ENCODE results near the gene TPCN1.

The TPCN1 gene

GRCh38 chr12:113263431-113263963 lies 42.2 kb downstream of the TPCN1 start:
- DNase-seq, result no peak

GRCh38 chr12:113266106-113266895 lies 45.0 kb downstream of the TPCN1 start:
- DNase-seq, result no peak

GRCh38 chr12:113267621-113268020 lies 46.4 kb downstream of the TPCN1 start:
- no peak for DNase-seq

- no peak for DNase-seq
Observed at GRCh38 chr12:113268136-113268535, 46.9 kb downstream of the TPCN1 start.

- no peak for DNase-seq
Observed at GRCh38 chr12:113268621-113269020, 47.4 kb downstream of the TPCN1 start.

DNA sequence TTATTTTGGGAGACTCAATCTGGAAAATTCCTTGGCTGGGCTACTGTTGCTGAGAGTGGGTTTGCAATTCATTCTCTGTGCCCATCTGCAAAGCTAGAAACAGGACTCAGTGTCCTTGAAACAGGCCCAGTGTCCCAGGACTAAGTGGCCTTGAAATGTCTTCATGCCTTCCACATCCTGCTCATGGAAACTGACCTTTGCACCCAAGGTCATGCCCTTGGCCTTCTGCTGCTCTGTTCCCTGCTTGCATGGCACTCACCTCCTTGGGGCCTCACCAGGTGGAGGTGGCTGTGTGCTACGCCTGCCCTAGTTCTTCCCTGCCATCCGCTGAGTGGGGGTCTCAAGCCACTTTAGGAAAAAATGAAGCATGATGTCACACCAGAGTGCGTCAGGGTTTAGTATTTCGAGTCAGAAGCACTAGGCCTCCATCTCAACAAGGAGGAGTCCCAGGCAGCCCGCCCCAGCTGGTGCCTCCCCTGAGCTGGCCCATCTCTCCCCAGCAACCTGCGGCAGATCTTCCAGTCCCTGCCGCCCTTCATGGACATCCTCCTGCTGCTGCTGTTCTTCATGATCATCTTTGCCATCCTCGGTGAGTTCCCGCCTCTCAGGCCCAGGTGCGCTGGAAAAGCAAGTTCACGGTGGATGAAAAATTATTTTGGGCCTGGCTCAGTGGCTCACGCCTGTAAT lies 48.1 kb downstream of the TPCN1 start:
- DNase-seq, result no peak

DNA sequence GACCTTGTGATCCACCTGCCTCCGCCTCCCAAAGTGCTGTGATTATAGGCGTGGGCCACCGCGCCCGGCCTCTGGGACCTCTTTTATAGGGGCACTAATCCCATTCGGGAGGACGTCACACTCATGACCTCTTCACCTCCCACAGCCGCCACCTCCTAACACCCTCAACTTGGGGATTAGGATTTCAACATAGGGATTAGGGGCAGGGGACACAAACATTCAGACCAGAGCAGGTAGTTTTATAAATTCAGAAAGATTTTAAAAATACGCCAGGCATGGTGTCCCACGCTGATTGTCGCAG lies 49.4 kb downstream of the TPCN1 start:
- no peak for DNase-seq

DNA sequence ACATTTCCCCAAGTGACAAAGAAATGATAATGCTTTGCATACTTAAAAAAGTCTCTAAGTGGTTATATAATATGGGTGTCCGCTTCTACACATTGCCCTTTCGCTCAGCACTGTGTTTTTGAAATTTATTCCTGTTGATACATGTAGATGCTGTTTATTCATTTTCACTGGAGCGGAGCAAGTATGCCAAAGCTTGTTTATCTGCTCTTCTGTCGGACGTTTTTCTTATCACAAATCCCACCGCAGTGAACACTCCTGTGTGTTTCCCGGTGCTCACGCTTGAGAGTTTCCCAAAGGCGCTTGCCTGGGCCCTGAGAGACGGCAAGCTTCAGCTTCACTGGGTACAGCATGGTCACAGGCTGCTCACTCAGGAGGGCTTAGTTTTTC lies 50.2 kb downstream of the TPCN1 start:
- DNase-seq, result no peak

GRCh38 chr12:113271853-113272561 lies 50.7 kb downstream of the TPCN1 start:
- peak; percentile 51 for DNase-seq

DNA sequence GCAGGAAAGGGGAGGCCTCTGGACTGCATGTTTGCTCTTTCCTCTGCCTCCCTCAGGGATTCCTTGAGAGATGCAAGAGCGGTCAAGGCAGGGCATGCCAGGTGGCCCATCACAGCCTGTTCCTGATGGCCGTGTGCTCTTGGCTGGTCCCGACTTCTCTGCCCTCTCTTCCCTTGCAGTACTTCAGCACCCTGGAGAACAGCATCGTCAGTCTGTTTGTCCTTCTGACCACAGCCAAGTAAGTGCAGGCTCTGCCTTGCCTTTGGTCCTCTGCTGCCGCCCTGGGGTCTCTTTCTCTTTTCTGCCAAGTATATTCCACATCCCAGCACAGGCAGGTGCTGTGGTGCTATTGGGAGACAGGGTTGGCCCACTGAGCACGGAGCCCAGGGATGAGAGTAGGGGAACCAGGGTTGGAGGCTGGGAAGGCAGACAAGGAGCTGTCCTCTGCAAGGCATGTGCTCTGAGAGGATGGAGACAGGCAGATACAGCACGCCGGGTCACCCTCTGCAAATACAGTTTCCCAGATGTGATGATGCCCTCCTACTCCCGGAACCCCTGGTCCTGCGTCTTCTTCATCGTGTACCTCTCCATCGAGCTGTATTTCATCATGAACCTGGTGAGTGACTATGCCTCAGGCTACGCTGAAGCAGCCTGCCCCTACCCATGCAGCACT lies 51.9 kb downstream of the TPCN1 start:
- DNase-seq, result peak; percentile 24

GRCh38 chr12:113274848-113275247 lies 53.6 kb downstream of the TPCN1 start:
- DNase-seq, result no peak

DNA sequence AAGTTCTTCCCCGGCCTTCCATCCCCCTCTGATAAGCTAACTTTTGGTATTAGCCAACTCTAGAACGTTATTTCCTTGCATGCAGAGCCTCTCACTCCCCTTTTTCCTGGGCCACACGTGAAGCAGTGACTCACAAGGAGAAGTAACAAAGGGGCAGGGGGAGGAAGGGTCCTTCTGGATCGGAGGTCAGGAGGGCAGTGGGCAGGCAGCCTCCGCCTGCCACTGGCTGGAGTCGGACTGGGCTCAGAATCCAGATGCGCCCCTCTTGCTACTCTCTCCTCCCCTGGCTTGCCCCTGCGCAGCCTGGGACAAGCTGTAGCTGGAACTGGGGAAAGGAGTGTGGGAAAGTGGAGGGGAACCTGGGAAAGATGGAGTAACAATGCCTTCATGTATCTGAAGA lies 55.0 kb downstream of the TPCN1 start:
- DNase-seq, result peak; percentile 34

GRCh38 chr12:113276946-113277500 lies 55.8 kb downstream of the TPCN1 start:
- DNase-seq, result no peak

DNA sequence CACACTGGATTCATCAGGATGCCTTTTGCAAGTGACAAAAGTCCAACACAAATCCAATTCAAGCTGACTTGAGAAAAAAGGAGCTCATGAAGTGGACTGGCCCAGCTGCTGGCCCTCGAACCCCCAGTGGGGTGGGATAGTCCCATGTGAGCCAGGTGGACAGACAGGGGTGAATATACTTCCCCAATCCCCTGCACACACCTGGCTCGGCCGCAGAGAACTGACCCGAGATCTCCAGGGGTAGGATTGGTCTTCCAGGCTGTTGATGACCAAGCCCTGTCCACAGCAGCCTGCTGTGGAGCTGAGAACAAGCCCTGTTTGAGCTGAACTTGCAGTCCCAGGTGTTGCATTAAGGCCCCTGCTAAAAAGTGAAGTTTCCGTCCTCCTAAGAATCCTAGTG lies 56.2 kb downstream of the TPCN1 start:
- DNase-seq, result no peak

DNA sequence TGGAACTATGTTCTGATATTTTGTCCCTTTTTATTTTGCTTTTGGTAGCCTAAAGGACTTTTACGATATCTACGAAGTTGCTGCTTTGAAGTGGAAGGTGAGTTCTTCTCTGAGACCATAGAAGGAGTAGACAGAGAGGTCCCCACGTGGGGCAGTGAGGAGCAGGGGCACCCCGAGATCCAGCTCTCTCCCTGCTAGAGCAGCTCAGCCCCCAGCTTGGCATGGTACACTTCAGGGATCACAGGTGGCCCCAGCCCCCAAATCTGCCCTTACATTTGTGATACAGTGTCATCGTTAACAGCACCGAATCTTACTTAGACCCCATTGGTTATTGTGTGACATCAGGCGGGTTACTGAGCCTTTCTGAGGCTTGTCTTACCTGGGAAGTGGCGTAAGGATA lies 56.9 kb downstream of the TPCN1 start:
- DNase-seq, result no peak

GRCh38 chr12:113278633-113279032 lies 57.4 kb downstream of the TPCN1 start:
- DNase-seq, result no peak

DNA sequence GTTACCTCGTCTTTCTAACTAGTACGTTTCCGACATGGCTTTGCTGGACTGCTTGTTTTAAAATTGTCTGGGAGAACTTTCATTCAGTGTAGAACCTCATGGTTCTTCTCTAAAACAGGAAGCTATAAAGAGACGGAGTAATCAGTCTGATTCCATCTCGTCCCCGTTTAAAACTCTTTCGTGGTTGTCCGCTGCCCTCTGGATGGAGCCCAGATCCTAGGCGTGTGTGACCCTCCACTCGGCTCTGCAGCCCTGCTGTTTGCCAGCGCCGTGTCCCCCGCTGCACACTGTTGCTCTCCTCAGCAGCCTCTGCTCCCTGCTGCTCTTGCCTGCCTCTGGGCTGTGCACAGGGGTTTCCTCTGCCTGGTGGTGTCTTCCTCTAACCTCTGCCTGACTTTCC lies 63.5 kb downstream of the TPCN1 start:
- peak; percentile 61 for DNase-seq

DNA sequence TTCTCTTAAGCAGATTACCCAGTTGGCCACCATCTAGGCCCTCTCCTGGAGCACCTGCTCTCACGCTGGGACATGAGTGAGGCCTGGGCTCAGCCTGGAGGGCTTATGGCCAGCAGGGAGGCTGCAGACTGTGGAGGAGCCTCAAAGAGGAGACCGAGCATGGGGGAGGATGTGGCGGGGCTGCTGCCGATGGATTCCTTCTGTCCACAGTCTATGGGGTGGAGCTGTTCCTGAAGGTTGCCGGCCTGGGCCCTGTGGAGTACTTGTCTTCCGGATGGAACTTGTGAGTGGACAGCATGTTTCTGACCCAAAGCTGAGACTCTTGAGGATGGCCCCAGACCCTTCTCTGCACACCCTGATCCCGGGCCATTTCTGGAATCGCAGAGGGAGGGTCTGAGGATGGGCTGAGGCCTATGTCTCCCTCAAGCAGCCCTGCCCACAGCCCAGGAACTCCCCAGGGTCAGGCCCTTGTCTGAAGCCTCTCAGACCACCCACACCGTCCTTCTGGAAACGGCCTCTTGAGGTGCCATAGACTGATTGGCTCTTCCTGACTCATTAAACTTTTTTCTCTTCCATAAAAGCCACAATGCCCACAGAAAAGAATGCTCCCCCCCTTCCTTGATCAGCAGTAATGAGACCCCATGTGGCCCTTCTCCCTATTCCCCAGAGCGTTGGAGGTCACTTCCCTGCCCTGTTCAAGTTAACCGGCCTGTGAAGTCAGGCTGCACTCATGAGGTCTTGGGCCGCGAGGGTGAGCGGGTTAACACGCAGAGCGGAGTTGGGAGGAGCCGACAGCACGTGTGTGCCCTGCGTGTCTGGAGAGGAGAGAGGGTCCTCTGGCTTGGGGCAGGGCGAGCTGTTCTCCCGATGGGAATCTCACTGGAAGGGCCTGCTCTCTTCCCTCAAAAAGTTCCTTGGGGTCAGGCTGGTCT lies 64.7 kb downstream of the TPCN1 start:
- no peak for DNase-seq

GRCh38 chr12:113286712-113287111 lies 65.4 kb downstream of the TPCN1 start:
- no peak for DNase-seq

DNA sequence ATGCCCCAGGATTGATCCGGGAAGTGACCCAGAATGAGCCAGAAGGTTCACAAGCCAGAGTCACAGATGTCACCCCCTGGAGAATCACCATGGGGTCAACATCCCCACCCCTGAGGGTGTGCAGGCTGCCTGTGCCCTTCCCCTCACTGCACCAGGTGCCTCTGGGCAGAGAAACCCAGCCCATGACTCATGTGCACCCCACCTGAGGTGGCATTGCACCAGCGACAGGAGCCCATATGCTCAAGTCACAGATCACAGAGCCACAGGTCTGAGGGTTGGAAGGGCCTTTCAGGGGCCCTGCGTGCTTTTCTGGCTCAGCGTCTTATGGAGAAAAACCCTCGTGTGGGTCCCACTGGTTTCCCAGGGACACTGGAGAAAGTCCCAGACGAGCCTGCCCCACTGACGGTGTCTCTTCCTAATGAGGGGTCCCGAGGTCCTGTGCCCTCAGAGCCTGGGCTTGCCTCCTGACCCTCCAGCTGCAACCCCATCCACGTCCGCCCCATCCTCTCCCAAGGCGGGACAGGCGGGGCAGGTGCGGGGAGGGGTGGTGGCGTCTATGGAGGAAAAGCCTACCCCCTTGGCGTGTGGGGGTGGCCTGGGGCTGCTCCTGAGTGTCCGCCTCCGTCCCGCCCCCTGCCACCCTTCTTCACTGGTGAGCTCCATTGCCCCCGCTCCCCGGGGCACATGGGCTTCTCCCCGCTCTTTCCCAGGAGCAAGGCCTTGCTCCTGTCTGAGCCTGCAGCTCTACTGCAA lies 66.1 kb downstream of the TPCN1 start:
- DNase-seq, result no peak

DNA sequence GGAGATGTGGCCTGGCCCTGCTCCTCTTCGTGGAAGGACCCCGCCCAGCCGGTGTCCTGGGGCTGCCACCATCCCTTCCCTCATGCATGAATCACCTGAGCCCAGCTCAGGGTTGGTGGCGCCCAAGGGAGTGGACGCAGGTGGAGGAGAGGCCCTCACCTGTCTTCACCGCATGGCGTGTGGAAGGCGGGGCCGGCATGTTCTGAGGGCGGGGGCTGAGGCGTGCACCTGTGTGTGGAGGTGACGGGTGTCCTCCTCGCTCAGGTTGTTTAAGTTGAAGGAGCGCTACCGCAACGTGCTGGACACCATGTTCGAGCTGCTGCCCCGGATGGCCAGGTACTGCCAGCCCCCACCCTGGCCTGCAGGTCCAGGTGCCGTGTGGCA lies 66.6 kb downstream of the TPCN1 start:
- no peak for DNase-seq

Measured in hematopoietic multipotent progenitor cell treated with erythropoietin and hydrocortisone succinate and interleukin-3 and kit ligand, for 4 days (in vitro differentiated cells).